H1 (cell line): Measurements from ENCODE around the gene CYSRT1. TPM values are rescaled to one million over a fixed set of nuclear protein-coding genes. Genes with fewer than 3 reads are reported as not detected.

Experiments used
- BACH1 ChIP-seq: IDR thresholded peaks from 2 replicates; pipeline ENCODE4 v1.6.1; 2012; ENCODE audit warnings: low read length, improper control_type of control experiment
- CHD2 ChIP-seq: IDR thresholded peaks from 2 replicates; pipeline ENCODE4 v1.6.1; 2012; ENCODE audit warnings: low read length, improper control_type of control experiment
- EGR1 ChIP-seq: IDR thresholded peaks from 2 replicates; pipeline ENCODE4 v1.6.1; 2011; ENCODE audit warnings: low read depth, low read length, borderline replicate concordance
- HDAC6 ChIP-seq: IDR thresholded peaks from one replicate; pipeline ENCODE4 v1.7.1; 2012; ENCODE audit warnings: low read depth, mild to moderate bottlenecking, inconsistent platforms, low read length, moderate library complexity
- KDM5A ChIP-seq: fragments of 200-600 bp; IDR thresholded peaks from 2 replicates; pipeline ENCODE4 v1.7.1; 2012; ENCODE audit warnings: mild to moderate bottlenecking, low read length, inconsistent platforms, mixed read lengths
- MAX ChIP-seq: IDR thresholded peaks from 2 replicates; pipeline ENCODE4 v1.6.1; 2012; ENCODE audit warnings: inconsistent platforms
- polyA plus RNA-seq, 7 experiments: library from polyadenylated mRNA; depleted of rRNA in 3 of 7; stranded (reverse) in 5 of 7; unstranded in 2 of 7; fragments of >200 nt in 5 of 7; fragments of 200-250 nt in 2 of 7; gene quantifications; 1 replicate in 5 of 7; 2 replicates in 1 of 7; 4 replicates in 1 of 7; pipeline versions ENCODE4 v1.2.1 to v1.2.3, GENCODE V29; 2011 to 2013; ENCODE audit warnings: missing spikeins in 2 of 7, mixed read lengths in 2 of 7
- total RNA-seq: library from RNA; stranded (reverse); fragmentation: NEBNext Ultra II Directional; extraction: Animal tissue kit (Norgen Biotek cat#: 25700); gene quantifications from 2 replicates; pipeline ENCODE4 v1.2.1, GENCODE V29; 2021

CYSRT1 gene
- total and polyA plus RNA-seq, 2 of the 8 experiments (the other 6 are each of a cell fraction or from before 2014, with no cell fraction given): 1.0 to 6.5 TPM

- TF ChIP-seq MAX: no peak
- TF ChIP-seq HDAC6: no peak
- TF ChIP-seq KDM5A: no peak
- TF ChIP-seq CHD2: no peak
- no peak for TF ChIP-seq BACH1
- TF ChIP-seq EGR1: no peak
- TF ChIP-seq, all 59 proteins: peak for 0
Observed at GRCh38 chr9:137214620-137215019, 10.4 kb upstream of the CYSRT1 start (continued).
